Measurements from ENCODE around the gene KRTAP10-8.
"Not testable (repeated sequence)": the region's sequence is repeated elsewhere in the genome, so short reads cannot be mapped to it uniquely, and the experiment has no call there.

KRTAP10-8 gene

DNA sequence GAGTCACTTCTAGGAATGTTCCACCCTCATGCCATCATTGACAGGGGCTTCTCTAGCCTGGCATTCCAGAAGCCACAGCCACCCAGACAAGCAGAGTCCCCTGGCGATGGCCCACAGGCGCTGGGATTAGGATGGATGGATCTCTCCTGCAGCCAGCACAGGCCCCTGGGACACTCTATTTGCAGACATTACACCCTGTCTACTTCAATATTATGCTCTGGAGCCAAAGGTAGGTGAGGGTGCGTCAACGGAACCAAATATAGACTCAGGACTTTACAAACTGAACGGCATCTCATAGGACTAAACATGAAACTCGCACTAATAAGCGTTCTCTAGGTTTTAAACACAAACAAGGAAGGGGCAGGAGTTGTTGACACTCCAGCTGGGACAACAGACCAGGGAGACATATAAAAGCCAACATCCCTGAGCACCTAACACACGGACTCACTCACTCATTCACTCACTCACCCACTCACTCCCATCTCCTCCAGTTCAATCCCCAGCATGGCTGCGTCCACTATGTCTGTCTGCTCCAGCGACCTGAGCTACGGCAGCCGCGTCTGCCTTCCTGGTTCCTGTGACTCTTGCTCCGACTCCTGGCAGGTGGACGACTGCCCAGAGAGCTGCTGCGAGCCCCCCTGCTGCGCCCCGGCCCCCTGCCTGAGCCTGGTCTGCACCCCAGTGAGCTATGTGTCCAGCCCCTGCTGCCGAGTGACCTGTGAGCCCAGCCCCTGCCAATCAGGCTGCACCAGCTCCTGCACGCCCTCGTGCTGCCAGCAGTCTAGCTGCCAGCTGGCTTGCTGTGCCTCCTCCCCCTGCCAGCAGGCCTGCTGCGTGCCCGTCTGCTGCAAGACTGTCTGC, 11.5 kb upstream of the KRTAP10-8 start, which contains the start of gene KRTAP10-7:
Gene KRTAP10-7, plus strand, starts transcription at position 480 of the 861 bp plus-strand sequence. Its CDS starts 25 bp downstream, at position 505.
- not testable (repeated sequence) for H3K9ac ChIP-seq (ENCODE audit: low read depth in 1 of 2, low read length in 2 of 2); H3K9me3 ChIP-seq (ENCODE audit: control insufficient read depth in 2 of 2, low read length in 2 of 2); H3K36me3 ChIP-seq (ENCODE audit: control insufficient read depth in 2 of 2, insufficient read depth in 2 of 2, low read length in 2 of 2); H3K4me3 ChIP-seq (ENCODE audit: low read length in 2 of 2); H3K4me1 ChIP-seq (ENCODE audit: control insufficient read depth in 2 of 2, insufficient read depth in 2 of 2, low read length in 2 of 2); H3K27ac ChIP-seq (ENCODE audit: low read depth in 2 of 2, low read length in 2 of 2)
- H3K27me3 ChIP-seq (ENCODE audit: control insufficient read depth in 2 of 2, insufficient read depth in 2 of 2, low read length in 2 of 2) = peaks cover 2 to 12% of the 10 kb centered on the region in 2 donors

DNA sequence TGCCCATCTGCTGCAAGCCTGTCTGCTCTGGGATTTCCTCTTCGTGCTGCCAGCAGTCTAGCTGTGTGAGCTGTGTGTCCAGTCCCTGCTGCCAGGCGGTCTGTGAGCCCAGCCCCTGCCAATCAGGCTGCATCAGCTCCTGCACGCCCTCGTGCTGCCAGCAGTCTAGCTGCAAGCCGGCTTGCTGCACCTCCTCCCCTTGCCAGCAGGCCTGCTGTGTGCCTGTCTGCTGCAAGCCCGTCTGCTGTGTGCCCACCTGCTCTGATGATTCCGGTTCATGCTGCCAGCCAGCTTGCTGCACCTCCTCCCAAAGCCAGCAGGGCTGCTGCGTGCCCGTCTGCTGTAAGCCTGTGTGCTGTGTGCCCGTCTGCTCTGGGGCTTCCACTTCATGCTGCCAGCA, 10.8 kb upstream of the KRTAP10-8 start:
- not testable (repeated sequence) for H3K4me1 ChIP-seq (ENCODE audit: control insufficient read depth in 2 of 2, insufficient read depth in 2 of 2, low read length in 2 of 2); H3K27me3 ChIP-seq (ENCODE audit: control insufficient read depth in 2 of 2, insufficient read depth in 2 of 2, low read length in 2 of 2)

DNA sequence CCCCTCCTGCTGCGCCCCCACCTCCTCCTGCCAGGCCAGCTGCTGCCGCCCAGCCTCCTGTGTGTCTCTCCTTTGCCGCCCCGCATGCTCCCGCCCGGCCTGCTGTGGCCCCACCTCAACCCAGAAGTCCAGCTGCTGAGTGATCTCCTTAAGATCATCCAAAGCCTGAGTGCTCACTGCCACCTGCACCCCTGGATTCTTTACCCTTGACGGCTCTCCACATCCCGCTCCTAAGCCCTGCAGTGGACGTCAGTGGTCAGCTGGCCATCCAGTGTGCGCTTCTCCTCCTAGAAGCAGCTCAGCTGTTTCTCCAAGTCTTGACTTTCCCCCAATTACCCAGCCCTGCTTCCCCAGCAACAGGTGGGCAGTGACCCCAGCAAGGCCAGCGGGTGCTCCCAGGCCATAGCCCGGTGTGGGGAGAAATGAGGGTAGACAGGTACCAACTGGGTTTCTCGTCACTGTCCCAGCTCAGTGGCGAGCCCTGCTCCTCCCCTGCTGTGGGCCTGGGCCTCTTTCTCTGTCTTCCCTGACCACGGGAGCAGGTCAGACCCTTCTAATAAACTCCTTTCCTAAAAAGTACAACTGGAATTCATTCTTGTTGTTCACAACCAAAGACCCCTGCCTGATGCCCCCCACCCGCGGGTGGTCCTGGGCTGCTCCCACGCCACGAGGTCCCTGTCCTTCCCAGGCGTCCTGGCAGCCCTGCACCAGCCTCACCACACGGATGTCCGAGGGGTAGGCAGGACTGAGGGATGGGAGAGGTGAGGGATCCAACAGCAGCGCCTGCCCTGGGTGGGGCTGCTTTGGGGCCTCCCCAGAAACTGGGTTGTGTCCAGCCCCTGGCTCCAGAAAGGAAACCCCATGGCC, 10.1 kb upstream of the KRTAP10-8 start:
- Histone ChIP-seq H3K27me3 (ENCODE audit: control insufficient read depth in 2 of 2, insufficient read depth in 2 of 2, low read length in 2 of 2) (peaks cover 2 to 6% of the 10 kb centered on the region in 2 donors), H3K36me3 (ENCODE audit: control insufficient read depth in 2 of 2, insufficient read depth in 2 of 2, low read length in 2 of 2) (no peaks in the 10 kb centered on the region), H3K9ac (ENCODE audit: low read depth in 1 of 2, low read length in 2 of 2) (no peak overlapping the region), H3K4me3 (ENCODE audit: low read length in 2 of 2) (no peak overlapping the region), H3K4me1 (ENCODE audit: control insufficient read depth in 2 of 2, insufficient read depth in 2 of 2, low read length in 2 of 2) (no peaks in the 10 kb centered on the region), H3K27ac (ENCODE audit: low read depth in 2 of 2, low read length in 2 of 2) (no peak overlapping the region), H3K9me3 (ENCODE audit: control insufficient read depth in 2 of 2, low read length in 2 of 2) (no peaks in the 10 kb centered on the region)

More for the DNA sequence above, 10.8 kb upstream of the KRTAP10-8 start:
- H3K9ac ChIP-seq (ENCODE audit: low read depth in 1 of 2, low read length in 2 of 2); H3K36me3 ChIP-seq (ENCODE audit: control insufficient read depth in 2 of 2, insufficient read depth in 2 of 2, low read length in 2 of 2); H3K9me3 ChIP-seq (ENCODE audit: control insufficient read depth in 2 of 2, low read length in 2 of 2); H3K4me3 ChIP-seq (ENCODE audit: low read length in 2 of 2); H3K27ac ChIP-seq (ENCODE audit: low read depth in 2 of 2, low read length in 2 of 2): not testable (repeated sequence)

DNA sequence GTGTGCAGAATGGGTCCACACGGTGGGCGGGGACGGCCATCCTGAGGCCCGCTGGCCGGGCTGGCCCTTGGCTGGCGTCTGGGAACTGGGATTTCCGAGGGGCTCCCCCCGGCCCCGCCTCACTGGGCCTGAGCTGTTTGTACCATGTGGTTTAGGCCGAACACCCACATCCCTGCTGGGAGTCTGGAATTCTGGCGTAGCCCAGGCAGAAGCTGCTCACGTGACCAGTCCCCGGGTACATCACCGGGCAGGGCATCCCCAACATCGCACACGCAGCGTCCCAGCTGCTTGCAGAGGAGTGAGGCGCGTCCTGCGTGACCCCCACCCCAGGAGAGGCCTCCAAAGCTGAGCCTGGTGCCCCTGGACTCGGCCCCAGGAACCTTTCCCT, 9.4 kb upstream of the KRTAP10-8 start:
- H3K27ac ChIP-seq (ENCODE audit: low read depth in 2 of 2, low read length in 2 of 2) = no peak overlapping the region

DNA sequence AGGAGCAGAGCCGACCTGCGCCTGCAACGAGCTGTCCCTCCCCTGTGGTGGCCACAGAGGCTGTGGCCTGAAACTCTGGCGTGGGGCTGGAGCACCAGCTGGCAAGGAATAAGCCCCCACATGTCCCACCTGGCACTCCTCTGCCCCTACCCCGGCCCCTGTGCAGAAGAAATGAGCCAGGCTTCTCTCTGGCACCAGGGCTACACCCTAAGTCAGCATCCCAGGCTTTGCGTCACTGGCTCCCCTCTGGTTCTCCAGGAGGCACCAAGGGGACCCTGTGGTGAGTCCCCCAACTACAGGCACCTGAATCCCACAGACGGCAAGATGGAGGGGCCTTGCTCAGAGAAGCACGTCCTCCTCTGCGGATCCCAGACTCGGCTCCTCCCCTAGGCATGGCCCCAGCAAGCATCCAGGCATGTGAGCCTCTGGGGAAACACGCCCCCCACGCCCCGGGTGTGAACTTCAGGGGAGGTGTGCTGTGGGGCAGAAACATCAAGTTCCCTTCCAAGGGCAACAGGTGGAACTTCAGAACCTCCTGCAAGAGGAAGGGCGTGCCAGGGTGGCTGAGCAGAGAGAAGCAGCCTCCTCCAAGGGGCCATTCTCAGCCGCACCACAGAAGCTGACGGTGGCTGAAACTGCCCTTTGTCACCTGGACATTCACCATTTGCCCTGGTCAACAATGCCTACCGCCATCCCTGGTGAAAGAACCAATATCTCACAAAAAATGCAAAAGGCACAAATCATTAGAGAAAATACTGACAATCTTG, 8.6 kb upstream of the KRTAP10-8 start:
- H3K27ac ChIP-seq (ENCODE audit: low read depth in 2 of 2, low read length in 2 of 2) = no peak overlapping the region

More for the DNA sequence above, 9.4 kb upstream of the KRTAP10-8 start:
- Histone ChIP-seq H3K4me1 (ENCODE audit: control insufficient read depth in 2 of 2, insufficient read depth in 2 of 2, low read length in 2 of 2) (no peaks in the 10 kb centered on the region), H3K9me3 (ENCODE audit: control insufficient read depth in 2 of 2, low read length in 2 of 2) (no peaks in the 10 kb centered on the region), H3K9ac (ENCODE audit: low read depth in 1 of 2, low read length in 2 of 2) (no peak overlapping the region), H3K27me3 (ENCODE audit: control insufficient read depth in 2 of 2, insufficient read depth in 2 of 2, low read length in 2 of 2) (peaks cover 2 to 6% of the 10 kb centered on the region in 2 donors), H3K4me3 (ENCODE audit: low read length in 2 of 2) (no peak overlapping the region), H3K36me3 (ENCODE audit: control insufficient read depth in 2 of 2, insufficient read depth in 2 of 2, low read length in 2 of 2) (no peaks in the 10 kb centered on the region)

DNA sequence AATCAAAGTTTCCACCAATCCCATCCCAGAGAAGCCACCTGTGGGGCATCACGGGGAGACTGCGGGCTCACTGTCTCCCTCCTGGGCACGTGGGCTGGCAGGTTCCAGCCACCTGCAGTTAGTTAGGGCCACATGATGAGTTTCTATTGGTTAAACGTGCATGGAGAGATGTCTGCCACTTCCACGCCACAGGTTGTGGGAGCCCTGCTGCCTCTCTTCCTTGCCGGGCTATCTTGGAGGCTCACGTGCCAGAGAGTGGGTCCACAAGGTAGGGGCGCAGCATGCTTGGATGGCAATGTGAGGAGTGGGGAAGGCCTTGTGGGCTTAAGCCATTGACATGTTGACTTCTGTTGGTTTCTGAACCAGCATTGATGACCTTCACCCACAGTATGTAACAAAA, 8.0 kb upstream of the KRTAP10-8 start:
- no peak overlapping the region for H3K4me3 ChIP-seq (ENCODE audit: low read length in 2 of 2)
- H3K27ac ChIP-seq (ENCODE audit: low read depth in 2 of 2, low read length in 2 of 2) = no peak overlapping the region
- H3K36me3 ChIP-seq (ENCODE audit: control insufficient read depth in 2 of 2, insufficient read depth in 2 of 2, low read length in 2 of 2) = no peaks in the 10 kb centered on the region
- no peaks in the 10 kb centered on the region for H3K4me1 ChIP-seq (ENCODE audit: control insufficient read depth in 2 of 2, insufficient read depth in 2 of 2, low read length in 2 of 2)
- peaks cover 2 to 6% of the 10 kb centered on the region in 2 donors for H3K27me3 ChIP-seq (ENCODE audit: control insufficient read depth in 2 of 2, insufficient read depth in 2 of 2, low read length in 2 of 2)
- no peak overlapping the region for H3K9ac ChIP-seq (ENCODE audit: low read depth in 1 of 2, low read length in 2 of 2)
- H3K9me3 ChIP-seq (ENCODE audit: control insufficient read depth in 2 of 2, low read length in 2 of 2) = no peaks in the 10 kb centered on the region

More for the DNA sequence above, 8.6 kb upstream of the KRTAP10-8 start:
- H3K4me3 ChIP-seq (ENCODE audit: low read length in 2 of 2) = no peak overlapping the region
- H3K36me3 ChIP-seq (ENCODE audit: control insufficient read depth in 2 of 2, insufficient read depth in 2 of 2, low read length in 2 of 2) = no peaks in the 10 kb centered on the region
- H3K9me3 ChIP-seq (ENCODE audit: control insufficient read depth in 2 of 2, low read length in 2 of 2) = no peaks in the 10 kb centered on the region
- H3K9ac ChIP-seq (ENCODE audit: low read depth in 1 of 2, low read length in 2 of 2) = no peak overlapping the region
- H3K27me3 ChIP-seq (ENCODE audit: control insufficient read depth in 2 of 2, insufficient read depth in 2 of 2, low read length in 2 of 2) = peaks cover 2 to 6% of the 10 kb centered on the region in 2 donors
- H3K4me1 ChIP-seq (ENCODE audit: control insufficient read depth in 2 of 2, insufficient read depth in 2 of 2, low read length in 2 of 2) = no peaks in the 10 kb centered on the region

DNA sequence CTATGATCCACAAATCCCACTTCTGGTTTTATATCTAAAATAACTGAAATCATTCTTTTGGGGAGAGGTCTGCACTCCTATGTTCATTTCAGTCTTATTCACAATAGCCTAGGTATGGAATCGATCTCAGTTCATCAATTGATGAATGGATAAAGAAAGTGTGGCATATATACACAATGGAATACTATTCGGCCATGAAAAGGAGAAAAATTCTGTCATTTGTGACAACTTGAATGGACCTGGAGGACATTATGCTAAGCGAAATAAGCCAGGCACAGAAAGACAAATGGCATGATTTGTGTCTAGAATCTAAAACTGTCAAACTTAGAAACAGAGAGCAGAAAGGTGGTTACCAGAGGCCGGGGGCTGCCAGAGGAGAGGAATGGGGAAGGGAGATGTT, 5.4 kb upstream of the KRTAP10-8 start:
- H3K9ac ChIP-seq (ENCODE audit: low read depth in 1 of 2, low read length in 2 of 2) = no peak overlapping the region
- H3K27ac ChIP-seq (ENCODE audit: low read depth in 2 of 2, low read length in 2 of 2) = no peak overlapping the region
- H3K27me3 ChIP-seq (ENCODE audit: control insufficient read depth in 2 of 2, insufficient read depth in 2 of 2, low read length in 2 of 2) = peaks cover 0 to 2% of the 10 kb centered on the region in 2 donors
- H3K4me1 ChIP-seq (ENCODE audit: control insufficient read depth in 2 of 2, insufficient read depth in 2 of 2, low read length in 2 of 2) = no peaks in the 10 kb centered on the region
- no peaks in the 10 kb centered on the region for H3K36me3 ChIP-seq (ENCODE audit: control insufficient read depth in 2 of 2, insufficient read depth in 2 of 2, low read length in 2 of 2)
- no peaks in the 10 kb centered on the region for H3K9me3 ChIP-seq (ENCODE audit: control insufficient read depth in 2 of 2, low read length in 2 of 2)
- H3K4me3 ChIP-seq (ENCODE audit: low read length in 2 of 2) = no peak overlapping the region

DNA sequence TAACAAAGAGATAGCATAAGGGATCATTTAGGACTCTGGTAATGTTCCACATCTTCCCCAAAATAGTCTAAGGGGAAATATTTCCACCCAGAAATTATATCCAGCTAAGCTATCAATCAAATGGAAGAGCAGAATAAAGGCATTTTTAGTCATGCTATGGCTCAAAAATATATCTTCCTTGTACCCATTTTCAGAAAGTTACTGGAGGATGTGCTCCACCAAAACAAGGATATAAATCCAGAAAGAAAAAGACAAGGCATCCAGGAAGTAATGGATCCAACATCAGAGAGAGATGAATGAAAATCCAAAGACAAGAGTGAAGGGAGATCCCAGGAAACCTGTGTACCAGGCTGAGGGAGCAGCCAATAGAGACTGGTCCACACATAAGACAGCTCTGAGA, 2.7 kb upstream of the KRTAP10-8 start:
- Histone ChIP-seq H3K27ac (ENCODE audit: low read depth in 2 of 2, low read length in 2 of 2) (no peak overlapping the region), H3K36me3 (ENCODE audit: control insufficient read depth in 2 of 2, insufficient read depth in 2 of 2, low read length in 2 of 2) (no peaks in the 10 kb centered on the region), H3K9me3 (ENCODE audit: control insufficient read depth in 2 of 2, low read length in 2 of 2) (peaks cover 0 to 5% of the 10 kb centered on the region in 2 donors), H3K27me3 (ENCODE audit: control insufficient read depth in 2 of 2, insufficient read depth in 2 of 2, low read length in 2 of 2) (no peaks in the 10 kb centered on the region), H3K4me1 (ENCODE audit: control insufficient read depth in 2 of 2, insufficient read depth in 2 of 2, low read length in 2 of 2) (no peaks in the 10 kb centered on the region), H3K4me3 (ENCODE audit: low read length in 2 of 2) (no peak overlapping the region), H3K9ac (ENCODE audit: low read depth in 1 of 2, low read length in 2 of 2) (no peak overlapping the region)

DNA sequence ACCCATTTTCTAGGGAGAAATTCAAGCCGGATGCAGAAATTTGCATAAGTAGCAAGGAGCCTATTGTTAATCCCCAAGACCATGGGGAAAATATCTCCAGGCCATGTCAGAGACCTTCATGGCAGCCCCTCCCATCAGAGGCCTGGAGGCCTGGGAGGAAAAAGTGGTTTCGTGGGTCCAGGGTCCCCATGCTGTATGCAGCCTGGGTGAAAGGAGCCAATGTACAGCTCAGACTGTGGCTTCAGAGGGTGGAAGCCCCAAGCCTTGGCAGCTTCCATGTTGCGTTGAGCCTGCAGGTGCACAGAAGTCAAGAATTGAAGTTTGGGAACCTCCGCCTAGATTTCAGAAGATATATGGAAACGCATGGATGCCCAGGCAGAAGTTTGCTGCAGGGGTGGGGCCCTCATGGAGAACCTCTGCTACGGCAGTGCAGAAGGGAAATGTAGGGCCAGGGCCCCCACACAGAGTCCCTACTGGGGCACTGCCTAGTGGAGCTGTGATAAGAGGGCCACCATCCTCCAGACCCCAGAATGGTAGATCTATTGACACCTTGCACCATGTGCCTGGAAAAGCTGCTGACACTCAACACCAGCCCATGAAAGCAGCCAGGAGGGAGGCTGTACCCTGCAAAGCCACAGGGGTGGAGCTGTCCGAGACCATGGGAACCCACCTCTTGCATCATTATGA, 1.6 kb upstream of the KRTAP10-8 start:
- H3K4me3 ChIP-seq (ENCODE audit: low read length in 2 of 2) = not testable (repeated sequence)

More for the DNA sequence above, 1.6 kb upstream of the KRTAP10-8 start:
- not testable (repeated sequence) for H3K4me1 ChIP-seq (ENCODE audit: control insufficient read depth in 2 of 2, insufficient read depth in 2 of 2, low read length in 2 of 2); H3K9me3 ChIP-seq (ENCODE audit: control insufficient read depth in 2 of 2, low read length in 2 of 2); H3K27ac ChIP-seq (ENCODE audit: low read depth in 2 of 2, low read length in 2 of 2); H3K36me3 ChIP-seq (ENCODE audit: control insufficient read depth in 2 of 2, insufficient read depth in 2 of 2, low read length in 2 of 2); H3K27me3 ChIP-seq (ENCODE audit: control insufficient read depth in 2 of 2, insufficient read depth in 2 of 2, low read length in 2 of 2); H3K9ac ChIP-seq (ENCODE audit: low read depth in 1 of 2, low read length in 2 of 2)

Data from mucosa of rectum (tissue), 2 donors.